Stimulated activated CD8-positive, alpha-beta memory T cell treated with anti-CD3 and anti-CD28 coated beads, Interleukin-12 subunit alpha, Interleukin-12 subunit beta, amount 100 ng/mL, for 24 hours (primary cell): ENCODE data around the gene CBLB.

Source experiments
- DNase-seq: peaks from one replicate; pipeline ENCODE4 v3.0.0-alpha.2; 2020; ENCODE audit errors: extremely low read depth

CBLB gene

GRCh38 chr3:105869861-105870755, 1.3 kb upstream of the CBLB start:
- DNase-seq: no peak

- DNase-seq: no peak
Measured at GRCh38 chr3:105869531-105869833, 670 bp upstream of the CBLB start.

- DNase-seq: no peak
Measured at GRCh38 chr3:105868431-105868741, 426 bp downstream of the CBLB start.

- DNase-seq: no peak
Measured at GRCh38 chr3:105867712-105868430, 941 bp downstream of the CBLB start.

- no peak for DNase-seq
Measured at GRCh38 chr3:105866656-105867653, 1.9 kb downstream of the CBLB start.

- DNase-seq: no peak
Measured at GRCh38 chr3:105865867-105866350, 2.9 kb downstream of the CBLB start.

GRCh38 chr3:105865016-105865623, 3.7 kb downstream of the CBLB start:
- no peak for DNase-seq

- DNase-seq: no peak
Measured at GRCh38 chr3:105864212-105864611, 4.6 kb downstream of the CBLB start.

GRCh38 chr3:105863608-105864007, 5.2 kb downstream of the CBLB start:
- DNase-seq: no peak

- DNase-seq: no peak
Measured at GRCh38 chr3:105862217-105862616, 6.6 kb downstream of the CBLB start.

GRCh38 chr3:105860641-105861040, 8.2 kb downstream of the CBLB start:
- no peak for DNase-seq

- no peak for DNase-seq
Measured at GRCh38 chr3:105858017-105858416, 10.8 kb downstream of the CBLB start.

- DNase-seq: no peak
Measured at GRCh38 chr3:105857601-105858000, 11.2 kb downstream of the CBLB start.

GRCh38 chr3:105856605-105857004, 12.2 kb downstream of the CBLB start:
- no peak for DNase-seq

GRCh38 chr3:105853801-105854432, 14.9 kb downstream of the CBLB start:
- DNase-seq: no peak

- no peak for DNase-seq
Measured at GRCh38 chr3:105851582-105851981, 17.2 kb downstream of the CBLB start.

- DNase-seq: no peak
Measured at GRCh38 chr3:105851176-105851575, 17.6 kb downstream of the CBLB start.

GRCh38 chr3:105850593-105850992, 18.2 kb downstream of the CBLB start:
- DNase-seq: no peak

GRCh38 chr3:105848821-105849220, 20.0 kb downstream of the CBLB start:
- DNase-seq: no peak

GRCh38 chr3:105847865-105848264, 20.9 kb downstream of the CBLB start:
- DNase-seq: no peak

GRCh38 chr3:105847452-105847851, 21.4 kb downstream of the CBLB start:
- DNase-seq: no peak
